Activated CD8-positive, alpha-beta T cell treated with anti-CD3 and anti-CD28 coated beads, Interleukin-2, amount 10 ng/mL, durations not matched to agents 7 days and 5 days (primary cell): Measurements from ENCODE around the gene NASP. TPM values are rescaled to one million over a fixed set of nuclear protein-coding genes. Genes with fewer than 3 reads are reported as not detected.

ENCODE experiments used
- ATAC-seq: fragments of 150-1000 bp; cut with Tn5 transposase; one replicate; pipeline ENCODE4 v1.10.0; 2021; ENCODE audit warnings: moderate library complexity
- CTCF ChIA-PET: fragments of 350-600 bp; sonication (Branson Sonifier 250); formaldehyde crosslinking; loops from one replicate; lab custom pipeline; 2021; ENCODE audit warnings: antibody characterized with exemption; lab: Charles Lee
- POLR2A ChIA-PET: fragments of 350-600 bp; sonication (Branson Sonifier 250); formaldehyde crosslinking; loops from one replicate; lab custom pipeline; 2021; ENCODE audit warnings: antibody characterized with exemption; lab: Charles Lee
- DNase-seq: peaks from one replicate; pipeline ENCODE4 v3.0.0-alpha.2; 2020
- H3K27ac Mint-ChIP-seq: one replicate; pipeline ENCODE4 v1.8.0; 2021; ENCODE audit warnings: mild to moderate bottlenecking, mixed read lengths
- H3K27me3 Mint-ChIP-seq: one replicate; pipeline ENCODE4 v1.8.0; 2021; ENCODE audit warnings: low read depth, mixed read lengths
- H3K36me3 Mint-ChIP-seq: one replicate; pipeline ENCODE4 v1.8.0; 2021; ENCODE audit warnings: low read depth, mixed read lengths
- H3K4me1 Mint-ChIP-seq: one replicate; pipeline ENCODE4 v1.8.0; 2021; ENCODE audit warnings: low read depth, mixed read lengths
- H3K4me3 Mint-ChIP-seq: one replicate; pipeline ENCODE4 v1.8.0; 2021; ENCODE audit warnings: mild to moderate bottlenecking, mixed read lengths
- H3K9me3 Mint-ChIP-seq: one replicate; pipeline ENCODE4 v1.8.0; 2022; ENCODE audit warnings: mixed read lengths; ENCODE audit not compliant: insufficient read depth
- total RNA-seq, 2 experiments: library from RNA; stranded (reverse); gene quantifications; one replicate each; pipeline ENCODE4 v1.2.3, GENCODE V29; 2021

NASP gene, protein sequence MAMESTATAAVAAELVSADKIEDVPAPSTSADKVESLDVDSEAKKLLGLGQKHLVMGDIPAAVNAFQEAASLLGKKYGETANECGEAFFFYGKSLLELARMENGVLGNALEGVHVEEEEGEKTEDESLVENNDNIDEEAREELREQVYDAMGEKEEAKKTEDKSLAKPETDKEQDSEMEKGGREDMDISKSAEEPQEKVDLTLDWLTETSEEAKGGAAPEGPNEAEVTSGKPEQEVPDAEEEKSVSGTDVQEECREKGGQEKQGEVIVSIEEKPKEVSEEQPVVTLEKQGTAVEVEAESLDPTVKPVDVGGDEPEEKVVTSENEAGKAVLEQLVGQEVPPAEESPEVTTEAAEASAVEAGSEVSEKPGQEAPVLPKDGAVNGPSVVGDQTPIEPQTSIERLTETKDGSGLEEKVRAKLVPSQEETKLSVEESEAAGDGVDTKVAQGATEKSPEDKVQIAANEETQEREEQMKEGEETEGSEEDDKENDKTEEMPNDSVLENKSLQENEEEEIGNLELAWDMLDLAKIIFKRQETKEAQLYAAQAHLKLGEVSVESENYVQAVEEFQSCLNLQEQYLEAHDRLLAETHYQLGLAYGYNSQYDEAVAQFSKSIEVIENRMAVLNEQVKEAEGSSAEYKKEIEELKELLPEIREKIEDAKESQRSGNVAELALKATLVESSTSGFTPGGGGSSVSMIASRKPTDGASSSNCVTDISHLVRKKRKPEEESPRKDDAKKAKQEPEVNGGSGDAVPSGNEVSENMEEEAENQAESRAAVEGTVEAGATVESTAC
- total RNA-seq = 100 to 1,000 TPM; 230 to 233 TPM

DNA sequence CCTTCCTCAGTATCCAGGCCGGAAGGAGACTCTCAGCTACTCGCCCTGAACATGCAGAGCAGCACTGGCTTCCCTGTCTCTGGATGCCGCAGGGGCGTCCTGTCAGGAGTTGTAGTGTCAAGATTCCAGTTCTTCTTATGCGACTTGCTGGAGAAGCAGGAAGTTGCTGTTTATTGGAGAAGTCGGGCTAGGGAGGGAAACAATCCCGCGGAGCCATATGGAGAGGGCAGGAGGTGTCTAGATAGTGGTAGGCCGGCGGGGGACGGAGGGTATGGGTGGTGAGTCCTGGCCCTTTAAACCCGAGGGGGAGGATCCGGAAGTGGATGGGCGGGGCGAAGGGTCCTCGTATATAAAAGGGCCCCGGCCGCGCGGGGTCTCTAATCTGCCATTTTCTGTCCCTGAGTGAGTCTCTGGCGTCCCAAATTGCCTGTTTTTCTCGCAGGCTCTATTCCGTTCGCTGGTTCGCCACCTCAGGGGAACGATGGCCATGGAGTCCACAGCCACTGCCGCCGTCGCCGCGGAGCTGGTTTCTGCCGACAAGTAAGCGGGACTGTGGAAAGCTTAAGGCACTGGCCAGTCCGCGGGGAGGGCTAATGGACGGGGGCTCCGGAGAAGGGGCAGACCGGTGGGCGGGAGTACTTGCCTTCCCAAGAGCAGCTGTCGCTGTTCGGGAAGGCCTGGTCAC, at the start of gene NASP:
Gene NASP (plus strand): TSS at position 376 of the 685 bp plus-strand sequence. CDS start 106 bp downstream, at position 482.
- H3K27me3 Mint-ChIP-seq = no peaks in the 10 kb centered on the region
- ATAC-seq (peak; percentile 59), DNase-seq (peak; percentile 93)
- POLR2A ChIA-PET = interaction anchor here (0.7 to 4.1 kb wide), 27 partner anchors 12 to 862 kb away, joined by 3 to 39 read pairs (median 5); partner anchors contain the start of genes AKR1A1, CCDC163, GPBP1L1 and HECTD3
- H3K27ac Mint-ChIP-seq = peak within 1 kb of the TSS; percentile 100
- peak within 1 kb of the TSS; percentile 99 for H3K4me3 Mint-ChIP-seq
- H3K9me3 Mint-ChIP-seq = no peaks in the 10 kb centered on the region
- H3K4me1 Mint-ChIP-seq = peaks cover 31% of the 10 kb centered on the region
- CTCF ChIA-PET = interaction anchor here (0.7 to 7.6 kb wide), 11 partner anchors 14 to 875 kb away, joined by 3 to 59 read pairs (median 4); partner anchors contain the start of genes MMACHC, MUTYH, TESK2 and TOE1
- H3K36me3 Mint-ChIP-seq = peaks cover 19% of the 10 kb centered on the region

DNA sequence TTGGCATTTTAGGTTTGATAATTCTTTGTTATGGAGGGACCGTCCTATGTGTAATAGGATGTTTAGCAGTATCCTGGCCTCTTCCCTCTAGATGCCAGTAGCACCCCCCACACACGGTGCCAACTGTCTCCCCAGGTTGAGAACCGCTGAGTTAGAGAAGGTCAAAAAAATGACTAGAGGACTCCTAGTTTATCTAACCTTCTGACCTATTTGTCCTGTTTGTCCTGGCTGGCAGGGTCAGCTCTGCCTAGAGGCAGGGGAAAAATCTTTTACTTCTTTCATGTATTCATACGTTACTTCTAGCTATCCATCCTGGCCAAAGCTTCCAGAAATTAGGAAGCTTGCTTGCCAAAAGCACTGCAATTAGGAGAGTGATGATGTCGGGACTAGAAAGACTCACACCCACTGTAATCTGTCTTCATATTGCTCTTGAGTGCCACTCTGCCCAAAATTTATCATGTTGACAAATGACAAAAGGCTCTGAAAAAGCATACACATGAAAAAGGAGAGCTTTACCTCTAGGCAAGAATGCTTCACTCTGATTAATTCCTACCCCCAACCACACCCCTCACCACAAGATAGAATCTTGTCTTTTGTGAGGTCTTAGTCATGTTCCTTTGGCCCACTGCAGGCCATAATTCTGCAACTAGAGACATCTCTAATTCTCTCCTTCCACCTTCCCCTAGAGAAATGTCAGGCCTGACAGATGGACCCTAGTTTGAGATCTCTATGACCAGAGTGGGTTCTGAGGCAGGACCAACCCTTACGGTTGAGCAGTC, 47.7 kb upstream of the NASP start:
- no peaks in the 10 kb centered on the region for H3K9me3 Mint-ChIP-seq
- H3K27ac Mint-ChIP-seq = no peak overlapping the region
- no peaks in the 10 kb centered on the region for H3K36me3 Mint-ChIP-seq
- H3K4me3 Mint-ChIP-seq = no peak overlapping the region
- ChIA-PET POLR2A (interaction anchor here (1.0 to 3.3 kb wide), 2 partner anchors 15 to 197 kb away, joined by 3 to 19 read pairs; partner anchors contain the start of gene PRDX1), CTCF (interaction anchor here (0.9 to 1.7 kb wide), 4 partner anchors 14 to 33 kb away, joined by 3 to 5 read pairs (median 4); partner anchors contain the start of gene AKR1A1)
- ATAC-seq (peak; percentile 23), DNase-seq (no peak)
- peaks cover 9% of the 10 kb centered on the region for H3K27me3 Mint-ChIP-seq
- H3K4me1 Mint-ChIP-seq = peaks cover 8% of the 10 kb centered on the region

DNA sequence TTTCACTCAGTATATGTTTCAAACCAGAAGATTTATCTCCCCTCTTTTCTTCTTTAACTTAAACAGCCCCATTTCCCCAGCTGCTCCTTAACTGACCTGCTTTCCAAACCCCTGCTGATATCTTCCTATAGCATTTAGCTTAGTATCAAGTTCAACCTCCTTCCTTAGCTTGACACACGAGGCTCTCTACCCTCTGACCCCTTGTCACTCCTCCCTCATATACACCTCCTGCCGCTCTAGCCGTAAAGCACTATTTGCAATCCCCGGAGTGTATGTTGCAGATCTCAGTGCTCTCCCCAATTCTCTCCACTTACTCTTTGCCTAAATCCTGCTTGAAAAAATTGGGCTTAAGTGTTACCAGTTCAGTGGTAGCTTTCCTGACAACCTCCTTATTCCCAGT, 47.0 kb upstream of the NASP start:
- ATAC-seq (no peak), DNase-seq (no peak)
- H3K36me3 Mint-ChIP-seq = no peaks in the 10 kb centered on the region
- H3K4me1 Mint-ChIP-seq = peaks cover 8% of the 10 kb centered on the region
- no peaks in the 10 kb centered on the region for H3K9me3 Mint-ChIP-seq
- CTCF ChIA-PET = interaction anchor here (1.1 to 1.7 kb wide), 3 partner anchors 15 to 33 kb away, joined by 3 to 5 read pairs (median 4); no protein-coding TSS in a partner anchor
- H3K4me3 Mint-ChIP-seq = no peak overlapping the region
- H3K27ac Mint-ChIP-seq = no peak overlapping the region
- POLR2A ChIA-PET = interaction anchor here (0.9 to 3.3 kb wide), 4 partner anchors 14 to 197 kb away, joined by 3 to 19 read pairs (median 4); partner anchors contain the start of genes AKR1A1, MUTYH, PRDX1 and TOE1
- H3K27me3 Mint-ChIP-seq = peaks cover 7% of the 10 kb centered on the region

DNA sequence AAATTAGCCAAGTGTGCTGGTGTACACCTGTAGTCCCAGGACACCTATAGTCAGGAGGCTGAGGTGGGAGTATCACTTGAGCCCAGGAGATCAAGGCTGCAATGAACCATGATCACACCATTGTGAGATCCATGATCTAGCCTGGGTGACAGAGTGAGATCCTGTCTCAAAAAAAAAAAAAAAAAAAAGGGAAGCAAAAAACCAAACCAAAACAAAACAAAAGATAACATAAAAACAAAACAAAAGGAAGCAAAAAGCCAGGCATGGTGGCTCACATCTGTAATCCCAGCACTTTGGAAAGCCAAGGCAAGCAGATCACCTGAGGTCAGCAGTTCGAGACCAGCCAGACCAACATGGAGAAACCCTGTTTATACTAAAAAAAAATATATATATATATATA, 42.6 kb upstream of the NASP start:
- POLR2A ChIA-PET = no interaction called here
- Mint-ChIP-seq H3K27me3 (peaks cover 10% of the 10 kb centered on the region), H3K4me1 (peaks cover 39% of the 10 kb centered on the region), H3K4me3 (no peak overlapping the region), H3K9me3 (no peaks in the 10 kb centered on the region), H3K27ac (no peak overlapping the region), H3K36me3 (no peaks in the 10 kb centered on the region)
- DNase-seq (no peak), ATAC-seq (no peak)
- CTCF ChIA-PET = interaction anchor here (2.6 kb wide), 1 partner anchor 28 kb away, joined by 9 read pairs; no protein-coding TSS in a partner anchor

DNA sequence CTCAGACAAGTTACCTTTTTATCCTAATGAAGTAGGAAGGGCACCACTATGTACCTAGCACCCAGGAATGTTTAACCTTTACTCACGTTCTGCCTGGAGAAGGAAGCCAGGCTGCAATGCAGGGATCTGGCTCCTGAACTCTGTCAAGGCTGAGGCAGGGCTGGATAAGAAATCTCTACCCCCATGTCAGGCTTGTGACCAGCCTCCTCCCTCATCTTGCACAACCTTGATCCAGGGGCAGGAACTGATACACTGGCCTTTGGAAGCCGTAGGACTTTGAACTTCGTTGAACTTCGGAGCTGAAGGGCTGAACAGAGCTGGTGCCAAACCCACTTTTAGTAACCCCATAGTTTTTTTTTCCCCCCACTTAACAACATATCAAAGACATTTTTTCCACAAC, 41.2 kb upstream of the NASP start:
- peaks cover 3% of the 10 kb centered on the region for H3K27me3 Mint-ChIP-seq
- H3K4me1 Mint-ChIP-seq = peaks cover 32% of the 10 kb centered on the region
- no peaks in the 10 kb centered on the region for H3K9me3 Mint-ChIP-seq
- no peaks in the 10 kb centered on the region for H3K36me3 Mint-ChIP-seq
- H3K27ac Mint-ChIP-seq = no peak overlapping the region
- no peak for DNase-seq
- H3K4me3 Mint-ChIP-seq = no peak overlapping the region
- ChIA-PET CTCF (interaction anchor here (0.6 to 2.6 kb wide), 3 partner anchors 11 to 192 kb away, joined by 3 to 9 read pairs (median 3); no protein-coding TSS in a partner anchor), POLR2A (interaction anchor here (1.1 to 5.6 kb wide), 3 partner anchors 12 to 821 kb away, joined by 3 to 55 read pairs (median 4); partner anchors contain the start of gene PRDX1)
- ATAC-seq = no peak

DNA sequence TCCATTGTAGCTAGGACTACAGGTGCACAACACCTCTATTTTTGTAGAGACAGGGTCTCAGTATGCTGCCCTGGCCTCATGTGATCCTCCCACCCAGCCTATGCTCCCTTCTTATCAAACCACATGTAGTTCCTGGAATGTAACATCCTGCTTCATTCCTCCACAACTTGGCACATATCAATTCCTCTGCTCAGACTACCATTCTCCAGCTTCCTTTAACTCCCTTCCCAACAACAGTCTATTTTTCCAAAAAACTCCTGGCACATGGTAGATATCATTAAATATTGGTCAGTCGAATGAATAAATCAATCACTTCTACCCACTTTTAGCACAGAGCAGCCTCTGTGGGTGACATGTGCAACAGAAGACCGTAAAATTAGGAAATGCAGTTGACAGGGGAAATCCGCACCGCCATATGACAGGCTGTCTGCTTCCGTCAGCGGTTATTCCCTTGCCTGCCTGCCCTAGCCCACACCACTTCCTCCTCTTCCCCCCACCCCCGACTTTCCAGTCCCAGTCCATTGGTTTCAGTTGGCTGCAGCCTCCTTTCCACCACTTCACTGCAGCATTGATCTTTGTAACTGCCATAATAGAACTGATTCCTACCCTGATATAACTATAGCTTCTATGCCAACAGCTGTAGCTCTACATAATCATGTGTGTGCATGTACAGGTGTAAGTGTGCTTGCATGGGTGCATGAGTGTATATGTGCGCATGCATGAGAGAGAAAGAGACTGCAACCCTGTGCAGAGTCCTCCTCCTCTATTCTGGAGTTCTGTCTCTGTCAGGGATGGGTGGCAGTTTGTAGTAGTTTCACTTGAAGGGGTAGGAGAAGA, 40.0 kb upstream of the NASP start:
- peaks cover 3% of the 10 kb centered on the region for H3K27me3 Mint-ChIP-seq
- ChIA-PET POLR2A (interaction anchor here (1.1 to 5.6 kb wide), 2 partner anchors 22 to 822 kb away, joined by 4 to 55 read pairs; partner anchors contain the start of gene PRDX1), CTCF (interaction anchor here (1.0 to 3.3 kb wide), 7 partner anchors 12 to 42 kb away, joined by 3 to 22 read pairs (median 5); partner anchors contain the start of gene PRDX1)
- peak; percentile 74 for DNase-seq
- H3K4me1 Mint-ChIP-seq = peaks cover 32% of the 10 kb centered on the region
- peak overlapping the region; percentile 36 for H3K27ac Mint-ChIP-seq
- ATAC-seq = peak; percentile 91
- no peaks in the 10 kb centered on the region for H3K36me3 Mint-ChIP-seq
- H3K4me3 Mint-ChIP-seq = peak overlapping the region; percentile 28
- no peaks in the 10 kb centered on the region for H3K9me3 Mint-ChIP-seq

DNA sequence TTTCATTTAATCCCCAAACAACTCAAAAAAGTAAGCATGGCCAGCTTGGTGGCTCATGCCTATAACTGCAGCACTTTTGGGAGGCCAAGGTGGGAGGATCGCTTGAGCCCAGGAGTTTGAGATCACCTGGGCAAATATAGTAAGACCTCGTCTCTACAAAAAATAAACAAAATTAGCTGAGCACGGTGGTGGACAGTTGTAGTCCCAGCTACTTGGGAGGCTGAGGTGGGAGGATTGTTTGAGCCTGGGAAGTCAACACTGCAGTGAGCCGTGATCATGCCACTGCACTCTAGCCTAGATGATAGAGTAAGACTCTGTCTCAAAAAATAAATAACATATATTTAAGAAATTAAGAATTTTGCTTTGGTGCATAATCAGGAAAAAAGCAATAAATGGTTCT, 39.3 kb upstream of the NASP start:
- ATAC-seq = no peak
- peaks cover 3% of the 10 kb centered on the region for H3K27me3 Mint-ChIP-seq
- ChIA-PET CTCF (interaction anchor here (0.9 to 3.3 kb wide), 6 partner anchors 13 to 48 kb away, joined by 3 to 22 read pairs (median 4); partner anchors contain the start of gene PRDX1), POLR2A (interaction anchor here (5.6 kb wide), 1 partner anchor 23 kb away, joined by 55 read pairs; the partner anchor contains the start of gene PRDX1)
- no peaks in the 10 kb centered on the region for H3K9me3 Mint-ChIP-seq
- no peak overlapping the region for H3K4me3 Mint-ChIP-seq
- no peak overlapping the region for H3K27ac Mint-ChIP-seq
- peaks cover 35% of the 10 kb centered on the region for H3K4me1 Mint-ChIP-seq
- H3K36me3 Mint-ChIP-seq = no peaks in the 10 kb centered on the region
- DNase-seq = no peak

DNA sequence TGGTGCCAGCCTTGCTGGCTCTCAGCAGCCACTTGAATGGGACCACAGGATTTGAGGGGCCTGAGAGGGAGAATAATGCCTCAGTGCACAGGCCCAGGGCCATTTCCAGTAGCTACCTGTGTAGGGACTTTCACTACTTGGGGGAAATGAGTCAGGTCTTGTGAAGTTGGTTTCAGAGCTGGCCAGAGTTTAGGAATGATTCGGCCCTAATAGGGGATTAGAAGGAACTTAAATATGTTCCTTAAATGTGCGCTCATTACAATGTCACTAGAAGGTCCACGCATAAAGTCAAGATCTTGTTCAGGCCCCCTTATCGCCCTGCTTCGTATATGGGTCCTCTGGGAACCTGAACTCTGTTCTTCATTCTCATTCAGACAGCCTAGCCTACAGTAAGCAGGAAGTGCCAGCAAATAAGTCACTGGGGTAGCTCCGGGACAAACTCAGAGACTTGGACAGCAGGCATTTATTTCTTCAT, 38.8 kb upstream of the NASP start:
- H3K27ac Mint-ChIP-seq = no peak overlapping the region

DNA sequence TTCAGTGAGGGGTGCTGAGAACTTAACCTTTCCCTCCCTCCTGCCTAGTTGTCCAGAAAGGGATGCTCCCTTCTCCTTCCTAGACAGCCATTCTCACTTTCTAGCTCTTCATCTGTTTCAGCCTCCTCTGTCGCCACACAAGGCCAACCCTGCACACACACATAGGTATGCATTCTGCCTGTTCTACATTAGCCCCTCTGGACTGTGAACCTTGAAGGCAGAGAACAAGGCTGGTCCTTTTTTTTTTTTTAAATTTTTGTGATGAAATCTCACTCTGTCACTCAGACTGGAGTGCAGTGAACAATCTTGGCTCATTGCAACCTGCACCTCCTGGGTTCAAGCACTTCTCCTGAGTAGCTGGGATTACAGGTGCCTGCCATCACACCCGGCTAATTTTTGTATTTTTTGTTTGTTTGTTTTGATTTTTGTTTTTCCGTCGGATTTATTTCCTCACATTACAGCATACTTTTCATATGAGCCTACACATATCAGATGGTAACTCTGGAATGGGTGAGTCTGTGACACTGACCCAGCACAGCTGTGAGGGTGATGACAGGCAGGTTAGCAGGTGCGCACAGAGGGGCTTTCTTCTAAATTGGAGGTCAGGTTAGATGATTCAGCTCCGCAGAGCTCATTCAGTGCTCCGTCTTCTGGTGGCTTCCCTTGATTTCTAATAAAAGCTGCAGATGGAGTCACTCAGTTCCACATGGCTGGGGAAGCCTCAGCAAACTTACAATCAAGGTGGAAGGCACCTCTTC, 38.1 kb upstream of the NASP start:
- Mint-ChIP-seq H3K27me3 (peaks cover 3% of the 10 kb centered on the region), H3K4me1 (peaks cover 37% of the 10 kb centered on the region)

More for the DNA sequence above, 38.8 kb upstream of the NASP start:
- H3K9me3 Mint-ChIP-seq = no peaks in the 10 kb centered on the region
- H3K27me3 Mint-ChIP-seq = peaks cover 3% of the 10 kb centered on the region
- no peaks in the 10 kb centered on the region for H3K36me3 Mint-ChIP-seq
- peaks cover 35% of the 10 kb centered on the region for H3K4me1 Mint-ChIP-seq
- DNase-seq (no peak), ATAC-seq (no peak)
- POLR2A ChIA-PET = interaction anchor here (0.8 to 5.6 kb wide), 2 partner anchors 11 to 23 kb away, joined by 3 to 55 read pairs; partner anchors contain the start of gene PRDX1
- CTCF ChIA-PET = interaction anchor here (0.9 to 3.3 kb wide), 6 partner anchors 13 to 49 kb away, joined by 3 to 22 read pairs (median 4); partner anchors contain the start of gene PRDX1
- H3K4me3 Mint-ChIP-seq = no peak overlapping the region

More for the DNA sequence above, 38.1 kb upstream of the NASP start:
- Mint-ChIP-seq H3K4me3 (no peak overlapping the region), H3K27ac (no peak overlapping the region), H3K36me3 (no peaks in the 10 kb centered on the region), H3K9me3 (no peaks in the 10 kb centered on the region)
- ChIA-PET POLR2A (interaction anchor here (0.8 to 5.6 kb wide), 3 partner anchors 11 to 38 kb away, joined by 3 to 55 read pairs (median 3); partner anchors contain the start of gene PRDX1), CTCF (interaction anchor here (0.9 to 3.3 kb wide), 4 partner anchors 24 to 49 kb away, joined by 3 to 22 read pairs (median 5); partner anchors contain the start of gene PRDX1)
- DNase-seq = no peak
- ATAC-seq = no peak
